Heart left ventricle (tissue), 13 donors: ENCODE measurements around the gene RFESD.

Source experiments
- CTCF ChIP-seq, 12 donors: fragments of 200-600 bp; sonication (generic) in 4 of 12; IDR thresholded peaks; one replicate each; pipeline versions ENCODE4 v1.5.0 to v1.8.0; 2018 to 2022; ENCODE audit warnings: antibody characterized with exemption in 12 of 12, mild to moderate bottlenecking in 5 of 12
- POLR2A ChIP-seq, 2 donors: fragments of 450-650 bp; IDR thresholded peaks; one replicate each; pipeline ENCODE4 v1.6.1; 2017; ENCODE audit warnings: antibody characterized with exemption in 2 of 2, mild to moderate bottlenecking in 2 of 2, moderate library complexity in 2 of 2
- donor health status: ischemic (EF 13 %, LVEDD 7.1; RV severe dilation, severe dysfunction).
- donor health status: DM: no; HTN: yes; CAD: no.
- donor health status: DM: no; HTN: no; CAD: no.
- donor health status: ischemic (EF 25% LVEDD 6.9; RV normal size, moderate dysfunction).
- donor health status: ischemic (EF 25% LVEDD 5.7; RV mildly dilated, moderate dysfunction).
- donor health status: ischemic (EF 35%, LVEDD 5.7; RV mildly dilated, moderate dysfunction).
- donor health status: nonischemic (EF 11% LVEDD 7.7; RV severe dilation, severe dysfunction).
- donor health status: DM: yes; HTN: yes; CAD: no.
- donor health status: PGD.
- donor health status: ischemic (EF 29% LVEDD 5.4; RV normal size, mild dysfunction).
- donor health status: nonischemic (EF 23%, LVEDD 6.1; RV moderate dilation, normal function).

DNA sequence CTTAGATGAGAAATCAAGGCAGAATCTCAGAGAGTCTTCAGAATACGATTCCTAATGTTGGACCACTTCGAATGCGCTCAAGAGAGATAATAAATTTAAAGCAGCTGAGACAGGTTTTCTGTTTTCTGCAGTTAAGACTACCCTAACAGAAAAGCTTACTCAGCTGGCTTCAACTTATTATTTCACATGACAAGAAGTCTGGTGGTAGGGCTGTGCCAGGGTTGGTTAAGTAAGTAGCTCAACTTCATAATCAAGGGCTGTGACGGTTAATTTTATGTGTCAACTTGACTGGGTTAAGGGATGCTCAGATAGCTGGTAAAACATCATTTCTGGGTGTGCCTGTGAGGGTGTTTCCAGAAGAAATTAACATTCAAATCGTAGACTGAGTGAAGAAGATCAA is 22.9 kb upstream of the RFESD start:
- TF ChIP-seq CTCF (IDR thresholded peaks at IDR 0.05) (no peak), POLR2A (IDR thresholded peaks at IDR 0.05) (no peak)
